Measurements from ENCODE around the gene CCNF.
"Not testable (repeated sequence)": the region's sequence is repeated elsewhere in the genome, so short reads cannot be mapped to it uniquely, and the experiment has no call there.

The CCNF gene

GRCh38 chr16:2436110-2436509 is 6.9 kb downstream of the CCNF start:
- no peak for DNase-seq (ENCODE audit: low spot score)
- in situ Hi-C loops (cut with MboI; ENCODE audit: low pct_unique_long_range_greater_than_20kb, low sequenced_read_pairs, unreplicated experiment), result no loop called here
- no peak for TF ChIP-seq CTCF (IDR thresholded peaks at IDR 0.05; ENCODE audit: extremely low read depth, insufficient read depth, missing control alignments)

GRCh38 chr16:2437032-2437790 is 8.0 kb downstream of the CCNF start:
- in situ Hi-C loops (cut with MboI; ENCODE audit: low pct_unique_long_range_greater_than_20kb, low sequenced_read_pairs, unreplicated experiment), result no loop called here
- TF ChIP-seq CTCF (IDR thresholded peaks at IDR 0.05; ENCODE audit: extremely low read depth, insufficient read depth, missing control alignments), result no peak
- no peak for DNase-seq (ENCODE audit: low spot score)

DNA sequence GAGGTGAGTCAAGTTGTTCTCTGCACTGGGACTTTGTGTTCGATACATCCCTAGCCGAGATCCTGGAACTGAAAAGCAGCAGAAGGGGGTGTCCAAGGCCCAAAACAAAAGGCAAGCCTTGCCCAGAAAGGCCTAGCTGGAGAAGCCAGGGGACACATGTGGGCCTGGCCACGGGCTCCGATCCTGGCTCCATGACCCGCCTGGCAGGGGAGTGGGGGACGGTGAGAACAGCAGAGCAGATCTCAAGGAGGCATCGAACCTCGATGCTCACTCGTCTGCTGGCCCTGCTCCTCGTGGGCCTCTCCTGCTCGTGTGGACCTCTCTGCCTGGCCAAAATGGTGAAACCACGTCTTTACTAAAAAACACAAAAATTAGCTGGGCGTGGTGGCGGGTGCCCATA is 8.9 kb downstream of the CCNF start:
- in situ Hi-C loops (cut with MboI; ENCODE audit: low pct_unique_long_range_greater_than_20kb, low sequenced_read_pairs, unreplicated experiment), result no loop called here
- DNase-seq (ENCODE audit: low spot score), result no peak
- no peak for TF ChIP-seq CTCF (IDR thresholded peaks at IDR 0.05; ENCODE audit: extremely low read depth, insufficient read depth, missing control alignments)

DNA sequence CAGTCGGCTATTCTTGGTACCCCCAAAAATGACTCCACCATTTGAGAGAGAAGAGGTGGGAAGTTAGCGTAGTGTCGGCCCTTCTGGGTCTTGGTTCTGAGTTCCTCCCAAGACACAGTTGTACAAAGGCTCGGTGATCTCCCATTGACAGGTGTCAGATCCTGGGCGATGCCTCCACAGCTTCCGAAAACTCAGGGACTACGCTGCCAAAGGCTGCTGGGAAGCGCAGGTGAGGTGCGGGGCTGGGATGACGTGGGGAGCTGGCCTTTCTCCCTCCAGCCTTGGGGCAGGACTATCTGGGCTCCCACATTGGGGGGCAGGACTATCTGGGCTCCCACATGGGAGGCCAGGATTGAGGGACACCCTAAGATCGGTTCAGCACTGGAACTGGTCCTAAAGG is 10.4 kb downstream of the CCNF start:
- no peak for TF ChIP-seq CTCF (IDR thresholded peaks at IDR 0.05; ENCODE audit: extremely low read depth, insufficient read depth, missing control alignments)
- no peak for DNase-seq (ENCODE audit: low spot score)
- in situ Hi-C loops (cut with MboI; ENCODE audit: low pct_unique_long_range_greater_than_20kb, low sequenced_read_pairs, unreplicated experiment), result no loop called here

DNA sequence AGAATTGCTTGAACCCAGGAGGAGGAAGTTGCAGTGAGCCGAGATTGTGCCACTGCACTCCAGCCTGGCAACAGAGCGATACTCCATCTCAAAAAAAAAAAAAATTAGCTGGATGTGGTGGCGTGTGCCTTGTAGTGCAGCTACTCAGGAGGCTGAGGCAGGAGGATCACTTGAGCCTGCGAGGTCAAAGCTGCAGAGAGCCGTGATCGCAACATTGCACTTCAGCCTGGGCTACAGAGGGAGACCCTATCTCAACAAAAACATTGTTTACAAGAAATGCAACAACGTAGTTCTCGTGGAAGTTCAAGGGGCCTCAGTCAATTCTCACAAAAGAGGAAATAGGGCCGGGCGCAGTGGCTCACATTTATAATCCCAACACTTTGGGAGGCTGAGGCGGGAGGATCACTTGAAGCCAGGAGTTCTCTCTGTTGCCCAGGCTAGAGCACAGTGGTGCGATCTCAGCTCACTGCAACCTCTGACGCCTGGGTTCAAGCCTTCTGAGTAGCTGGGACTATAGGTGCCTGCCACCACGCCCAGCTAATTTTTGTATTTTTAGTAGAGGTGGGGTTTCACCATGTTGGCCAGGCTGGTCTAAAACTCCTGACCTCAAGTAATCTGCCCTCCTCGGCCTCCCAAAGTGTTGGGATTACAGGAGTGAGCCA is 12.0 kb downstream of the CCNF start:
- in situ Hi-C loops (cut with MboI; ENCODE audit: low pct_unique_long_range_greater_than_20kb, low sequenced_read_pairs, unreplicated experiment), result loop anchor here (10.0 kb wide), 1 partner anchor 54 kb away; no protein-coding TSS in a partner anchor

GRCh38 chr16:2443555-2443954 is 14.3 kb downstream of the CCNF start:
- in situ Hi-C loops (cut with MboI; ENCODE audit: low pct_unique_long_range_greater_than_20kb, low sequenced_read_pairs, unreplicated experiment), result loop anchor here (10.0 kb wide), 1 partner anchor 51 kb away; no protein-coding TSS in a partner anchor
- TF ChIP-seq CTCF (IDR thresholded peaks at IDR 0.05; ENCODE audit: extremely low read depth, insufficient read depth, missing control alignments), result no peak
- DNase-seq (ENCODE audit: low spot score), result no peak

More for the DNA sequence above, 12.0 kb downstream of the CCNF start:
- DNase-seq (ENCODE audit: low spot score), result not testable (repeated sequence)
